Stimulated activated CD8-positive, alpha-beta memory T cell treated with anti-CD3 and anti-CD28 coated beads, Interleukin-15, amount 100 ng/mL, for 1 hour (primary cell): ENCODE results near the gene PRAMEF7.
"Not testable (repeated sequence)": the region's sequence is repeated elsewhere in the genome, so short reads cannot be mapped to it uniquely, and the experiment has no call there.

Experiments
- DNase-seq: peaks from one replicate; pipeline ENCODE4 v3.0.0-alpha.2; 2020; ENCODE audit warnings: low read depth

Gene PRAMEF7

DNA sequence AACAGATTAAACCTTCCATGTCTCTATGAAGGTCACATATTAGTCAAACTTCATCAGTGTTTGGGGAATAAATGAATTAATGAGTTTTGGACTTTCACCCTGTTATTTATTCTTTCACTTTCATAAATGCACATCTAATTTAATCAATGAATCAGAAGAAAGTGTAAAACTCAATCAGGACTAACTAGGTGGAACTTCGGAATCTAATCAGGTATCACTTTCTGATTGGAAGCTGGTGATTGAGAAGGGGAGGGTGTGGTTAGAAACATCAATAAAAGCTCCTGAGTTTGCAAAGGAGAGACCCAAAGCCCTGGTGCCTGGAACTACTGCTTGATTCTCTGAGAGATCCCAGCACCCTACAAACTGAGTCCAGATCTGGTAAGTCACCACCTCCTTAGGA is at the start of gene PRAMEF7:
Gene PRAMEF7, plus strand, starts transcription at position 301 of the 400 bp plus-strand sequence. CDS start 1,083 bp downstream, outside the sequence.
- not testable (repeated sequence) for DNase-seq

DNA sequence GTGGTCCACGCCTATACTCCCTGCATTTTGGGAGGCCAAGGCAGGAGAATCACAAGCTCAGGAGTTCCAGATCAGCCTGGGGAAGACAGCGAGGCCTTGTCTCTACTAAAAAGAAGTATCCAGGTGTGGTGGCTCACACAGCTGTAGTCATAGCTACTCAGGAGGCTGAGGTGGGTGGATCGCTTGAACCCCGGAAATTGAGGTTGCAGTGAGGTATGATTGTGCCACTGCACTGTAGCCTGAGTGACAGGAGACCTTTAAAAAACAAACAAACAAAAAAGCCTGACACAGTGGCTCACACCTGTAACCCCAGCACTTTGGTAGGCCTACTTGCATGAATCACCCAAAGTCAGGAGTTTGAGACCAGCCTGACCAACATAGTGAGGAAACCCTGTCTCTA is 38.0 kb upstream of the PRAMEF7 start:
- DNase-seq = not testable (repeated sequence)

DNA sequence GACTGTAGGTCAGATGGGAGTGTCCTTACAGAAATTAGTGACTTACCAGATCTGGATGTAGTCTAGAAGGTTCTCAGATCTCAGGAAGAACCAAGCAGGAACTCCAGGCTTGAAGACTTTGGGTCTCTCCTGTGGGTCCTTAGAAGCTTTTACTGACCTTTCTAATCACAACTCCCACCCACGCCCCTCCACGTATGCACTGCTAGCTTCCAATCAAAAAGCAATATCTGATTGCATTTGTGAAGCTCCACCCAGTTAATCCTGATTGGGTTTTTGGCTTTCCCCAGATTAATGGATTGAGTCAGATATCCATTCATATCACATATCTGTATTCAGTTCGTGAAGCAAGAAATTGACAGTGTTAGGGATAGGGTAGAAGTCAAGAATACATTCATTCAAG is 30.3 kb upstream of the PRAMEF7 start, which contains the start of gene PRAMEF4:
Gene PRAMEF4, minus strand, starts transcription at position 101 of the 400 bp plus-strand sequence. CDS start 2,807 bp downstream, outside the sequence.
- not testable (repeated sequence) for DNase-seq

DNA sequence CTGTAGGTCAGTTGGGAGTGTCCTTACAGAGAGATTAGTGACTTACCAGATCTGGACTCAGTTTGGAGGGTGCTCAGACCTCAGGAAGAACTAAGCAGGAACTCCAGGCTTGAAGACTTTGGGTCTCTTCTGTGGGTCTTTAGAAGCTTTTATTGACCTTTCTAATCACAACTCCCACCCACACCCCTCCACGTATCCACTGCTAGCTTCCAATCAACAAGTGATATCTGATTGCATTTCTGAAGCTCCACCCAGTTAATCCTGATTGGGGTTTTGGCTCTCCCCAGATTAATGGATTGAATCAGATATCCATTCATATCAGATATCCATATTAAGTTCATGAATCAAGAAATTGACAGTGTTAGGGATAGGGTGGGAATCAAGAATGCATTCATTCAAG is 18.2 kb upstream of the PRAMEF7 start, which contains the start of gene PRAMEF10:
Gene PRAMEF10, minus strand, starts transcription at position 101 of the 400 bp plus-strand sequence. CDS start 2,423 bp downstream, outside the sequence.
- DNase-seq = not testable (repeated sequence)

DNA sequence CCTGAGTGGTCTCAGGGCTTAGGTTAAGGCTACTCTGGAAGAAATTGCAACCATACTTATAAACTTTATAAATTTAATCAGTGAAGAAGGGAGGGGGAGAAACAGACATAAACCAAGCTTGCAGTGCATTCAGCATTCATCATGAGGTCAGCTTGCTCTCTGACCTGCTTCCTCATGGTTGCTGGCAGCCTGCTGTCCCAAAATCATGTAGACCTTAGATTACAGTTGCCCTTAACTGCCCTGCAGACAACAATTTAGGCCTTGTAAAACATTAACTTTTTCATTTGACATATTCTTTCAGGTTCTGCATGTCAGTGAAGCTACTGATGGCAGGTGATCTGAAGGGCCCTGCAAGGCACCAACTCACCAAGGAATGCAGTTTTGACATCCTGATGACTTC is 17.2 kb upstream of the PRAMEF7 start:
- DNase-seq = not testable (repeated sequence)

DNA sequence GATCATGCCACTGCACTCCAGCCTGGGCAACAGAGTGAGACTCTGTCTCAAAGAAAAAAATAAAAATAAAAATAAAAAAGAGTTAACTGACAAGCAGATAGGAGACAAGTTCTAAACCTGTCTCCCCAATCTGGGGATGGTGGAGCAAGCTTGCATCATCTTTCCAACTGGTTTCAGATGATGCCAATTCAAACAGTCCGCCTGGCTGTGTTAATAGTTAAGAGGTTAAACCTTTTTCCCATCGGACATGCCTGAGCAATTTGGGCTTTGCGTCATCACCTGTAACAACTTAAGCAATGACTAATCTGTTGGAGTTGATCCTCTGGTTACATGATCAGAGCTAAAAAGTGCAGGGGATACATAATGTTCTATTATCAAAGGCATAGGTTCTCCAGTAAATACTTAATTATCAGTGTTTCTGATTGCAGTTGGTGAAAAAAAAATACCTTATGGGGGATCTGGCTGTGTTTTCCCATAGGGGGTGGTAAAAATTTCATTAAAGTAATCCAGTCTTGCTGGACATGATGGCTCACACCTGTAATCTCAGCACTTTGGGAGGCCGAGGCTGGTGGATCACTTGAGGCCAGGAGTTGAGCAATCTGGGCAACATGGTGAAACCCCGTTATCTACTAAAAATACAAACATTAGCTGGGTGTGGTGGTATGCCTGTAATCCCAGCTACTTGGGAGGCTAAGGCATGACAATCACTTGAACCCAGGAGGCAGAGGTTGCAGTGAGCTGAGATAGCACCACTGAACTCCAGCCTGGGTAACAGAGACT is 12.4 kb upstream of the PRAMEF7 start:
- DNase-seq = not testable (repeated sequence)

DNA sequence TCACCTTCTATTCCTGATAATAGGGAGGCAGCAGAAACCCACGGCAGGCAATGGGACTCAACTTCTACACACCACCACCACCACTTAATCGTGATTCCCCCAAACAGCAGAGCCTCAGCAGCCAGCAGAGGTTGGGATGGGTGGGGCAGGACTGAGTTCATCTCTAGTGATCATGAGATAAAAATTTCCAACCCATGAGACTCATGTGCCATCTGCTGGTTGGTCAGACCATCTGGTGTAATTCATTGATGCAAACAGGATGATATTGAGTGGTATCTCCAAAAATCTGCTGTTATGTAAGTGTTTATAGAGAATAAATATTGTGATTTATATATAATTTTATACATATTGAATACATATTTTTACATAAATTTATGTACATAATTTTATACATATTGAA is 5.3 kb downstream of the PRAMEF7 start:
- not testable (repeated sequence) for DNase-seq

DNA sequence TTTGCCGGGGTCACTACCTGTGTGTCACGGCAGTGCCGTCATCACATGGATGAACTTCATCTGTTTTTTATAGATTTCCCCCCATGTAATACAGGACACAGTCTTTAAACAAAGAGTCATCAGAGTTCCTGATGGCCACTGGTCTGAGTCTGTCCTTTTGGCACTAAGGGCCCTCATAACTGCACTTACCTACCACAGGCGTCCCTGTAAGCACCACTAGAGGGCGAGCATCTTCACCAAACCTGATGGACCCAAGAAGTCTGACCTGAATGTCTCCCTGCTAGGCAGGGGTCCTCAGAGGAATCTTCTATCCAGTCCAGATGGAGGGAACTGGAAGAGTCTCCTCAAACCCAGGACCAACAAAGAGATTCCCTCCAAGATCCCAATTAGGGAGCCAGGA is 8.0 kb downstream of the PRAMEF7 start:
- DNase-seq = not testable (repeated sequence)

DNA sequence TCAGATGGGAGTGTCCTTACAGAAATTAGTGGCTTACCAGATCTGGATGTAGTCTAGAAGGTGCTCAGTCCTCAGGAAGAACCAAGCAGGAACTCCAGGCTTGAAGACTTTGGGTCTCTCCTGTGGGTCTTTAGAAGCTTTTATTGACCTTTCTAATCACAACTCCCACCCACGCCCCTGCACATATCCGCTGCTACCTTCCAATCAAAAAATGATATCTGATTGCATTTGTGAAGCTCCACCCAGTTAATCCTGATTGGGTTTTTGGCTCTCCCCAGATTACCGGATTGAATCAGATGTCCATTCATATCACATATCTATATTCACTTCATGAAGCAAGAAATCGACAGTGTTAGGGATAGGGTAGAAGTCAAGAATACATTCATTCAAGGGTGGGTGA is 31.1 kb downstream of the PRAMEF7 start, which contains the start of gene PRAMEF6:
Gene PRAMEF6, minus strand, starts transcription at position 101 of the 400 bp plus-strand sequence. CDS start 5,062 bp downstream, outside the sequence.
- DNase-seq = not testable (repeated sequence)
